ENCODE results near the gene CHST4. TPM values are rescaled to one million over a fixed set of nuclear protein-coding genes. Genes with fewer than 3 reads are reported as not detected.
"Not testable (repeated sequence)": the region's sequence is repeated elsewhere in the genome, so short reads cannot be mapped to it uniquely, and the experiment has no call there.

CHST4 gene
- polyA plus RNA-seq, 1 of the 3 experiments (the other 2 are of a cell fraction): 0.08 TPM

DNA sequence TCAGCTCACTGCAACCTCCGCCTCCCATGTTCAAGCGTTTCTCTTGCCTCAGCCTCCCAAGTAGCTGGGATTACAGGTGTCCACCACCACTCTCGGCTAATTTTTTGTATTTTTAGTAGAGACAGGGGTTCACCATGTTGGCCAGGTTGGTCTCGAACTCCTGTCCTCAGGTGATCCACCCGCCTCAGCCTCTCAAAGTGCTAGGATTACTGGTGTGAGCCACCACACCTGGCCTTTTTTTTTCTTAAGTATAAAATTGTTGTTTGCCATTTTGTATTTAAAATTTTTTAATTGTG lies 56.3 kb downstream of the CHST4 start:
- H3K9ac ChIP-seq; H3K9me2 ChIP-seq; H3F3A ChIP-seq (replicated peaks; ENCODE audit: insufficient read depth); H3K4me2 ChIP-seq; H3K27me3 ChIP-seq (ENCODE audit: insufficient read depth); DNase-seq; H3K4me3 ChIP-seq (ENCODE audit: low read depth in 2 of 2, low read length in 1 of 2); H4K20me1 ChIP-seq (ENCODE audit: insufficient read depth); H3K79me2 ChIP-seq (ENCODE audit: insufficient read depth); POLR2A ChIA-PET; H3K36me3 ChIP-seq (replicated peaks in 1 of 2; ENCODE audit: control insufficient read depth in 1 of 2, insufficient read depth in 2 of 2, low read length in 1 of 2); H3K4me1 ChIP-seq (ENCODE audit: control insufficient read depth in 1 of 2, insufficient read depth in 2 of 2, low read depth in 1 of 2, low read length in 1 of 2); H3K27ac ChIP-seq (ENCODE audit: low read depth in 2 of 2, low read length in 1 of 2); H3K9me3 ChIP-seq; H2AFZ ChIP-seq (ENCODE audit: low read depth): not testable (repeated sequence)
- WGBS (ENCODE audit: low lambda C conversion rate): 44% methylated on average over 5 of the region's 5 CpGs
- CTCF ChIA-PET: interaction anchor here (0.7 to 1.9 kb wide), 2 partner anchors 9 to 29 kb away, joined by 3 to 4 read pairs; no protein-coding TSS in a partner anchor

DNA sequence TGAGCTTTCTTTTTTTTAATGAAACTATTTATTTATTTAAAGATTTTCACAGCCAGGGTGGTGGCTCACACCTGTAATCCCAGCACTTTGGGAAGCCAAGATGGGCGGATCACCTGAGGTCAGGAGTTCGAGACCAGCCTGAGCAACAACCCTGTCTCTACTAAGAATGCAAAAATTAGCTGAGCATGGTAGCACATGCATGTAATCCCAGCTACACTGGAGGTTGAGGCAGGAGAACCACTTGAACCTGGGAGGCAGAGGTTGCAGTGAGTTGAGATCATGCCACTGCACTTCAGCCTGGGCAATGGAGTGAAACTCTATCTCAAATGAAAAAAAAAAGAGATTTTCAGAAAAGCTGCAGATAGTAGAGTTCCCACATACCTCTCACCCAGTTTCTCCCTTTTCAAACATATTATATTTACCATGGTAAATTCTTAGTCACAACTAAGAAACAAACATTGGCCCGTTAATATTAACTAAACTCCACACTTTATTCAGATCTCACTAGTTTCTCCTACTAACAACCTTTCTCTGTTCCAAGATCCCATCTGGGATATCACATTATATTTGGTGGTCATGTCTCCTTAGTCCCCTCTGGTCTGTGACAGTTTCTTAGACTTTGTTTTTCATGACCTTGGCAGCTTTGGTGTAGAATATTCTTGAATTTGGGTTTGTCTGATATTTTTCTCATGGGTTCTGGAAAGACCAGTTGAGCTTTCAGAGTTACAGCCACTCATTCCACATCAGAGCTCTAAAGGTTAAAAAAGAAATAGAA lies 58.5 kb downstream of the CHST4 start:
- Histone ChIP-seq H3K4me2 (no peak overlapping the region), H3K9ac (no peak overlapping the region), H3K4me1 (ENCODE audit: control insufficient read depth in 1 of 2, insufficient read depth in 2 of 2, low read depth in 1 of 2, low read length in 1 of 2) (no peaks in the 10 kb centered on the region), H3K4me3 (ENCODE audit: low read depth in 2 of 2, low read length in 1 of 2) (no peak overlapping the region), H3K27me3 (ENCODE audit: insufficient read depth) (no peaks in the 10 kb centered on the region; the same call in 1 of the 2 replicates), H2AFZ (ENCODE audit: low read depth) (no peak overlapping the region), H3K79me2 (ENCODE audit: insufficient read depth) (no peaks in the 10 kb centered on the region), H3K9me3 (no peaks in the 10 kb centered on the region), H3K36me3 (replicated peaks in 1 of 2; ENCODE audit: control insufficient read depth in 1 of 2, insufficient read depth in 2 of 2, low read length in 1 of 2) (no peaks in the 10 kb centered on the region), H3F3A (replicated peaks; ENCODE audit: insufficient read depth) (no peaks in the 10 kb centered on the region), H3K27ac (ENCODE audit: low read depth in 2 of 2, low read length in 1 of 2) (no peak overlapping the region), H4K20me1 (ENCODE audit: insufficient read depth) (no peaks in the 10 kb centered on the region), H3K9me2 (no peaks in the 10 kb centered on the region)
- CTCF ChIA-PET: interaction anchor here (1.1 to 4.2 kb wide), 3 partner anchors 27 to 172 kb away, joined by 3 to 23 read pairs (median 4); no protein-coding TSS in a partner anchor
- TF ChIP-seq TEAD4 (IDR thresholded peaks at IDR 0.05; ENCODE audit: borderline replicate concordance, insufficient read depth) (no peak), TCF12 (IDR thresholded peaks at IDR 0.05) (no peak), ELF1 (IDR thresholded peaks at IDR 0.05) (no peak), RAD21 (IDR thresholded peaks at IDR 0.05; ENCODE audit: low read length) (no peak), EP300 (IDR thresholded peaks at IDR 0.05; ENCODE audit: borderline replicate concordance in 1 of 2, low read depth in 1 of 2, low read length in 1 of 2) (no peak), CHD2 (IDR thresholded peaks at IDR 0.05; ENCODE audit: low read length, partially characterized antibody) (no peak)
- TF ChIP-seq, protein P1, sequence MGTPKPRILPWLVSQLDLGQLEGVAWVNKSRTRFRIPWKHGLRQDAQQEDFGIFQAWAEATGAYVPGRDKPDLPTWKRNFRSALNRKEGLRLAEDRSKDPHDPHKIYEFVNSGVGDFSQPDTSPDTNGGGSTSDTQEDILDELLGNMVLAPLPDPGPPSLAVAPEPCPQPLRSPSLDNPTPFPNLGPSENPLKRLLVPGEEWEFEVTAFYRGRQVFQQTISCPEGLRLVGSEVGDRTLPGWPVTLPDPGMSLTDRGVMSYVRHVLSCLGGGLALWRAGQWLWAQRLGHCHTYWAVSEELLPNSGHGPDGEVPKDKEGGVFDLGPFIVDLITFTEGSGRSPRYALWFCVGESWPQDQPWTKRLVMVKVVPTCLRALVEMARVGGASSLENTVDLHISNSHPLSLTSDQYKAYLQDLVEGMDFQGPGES (IDR thresholded peaks at IDR 0.05; ENCODE audit: low read depth, low read length): no peak
- TF ChIP-seq, protein P2, sequence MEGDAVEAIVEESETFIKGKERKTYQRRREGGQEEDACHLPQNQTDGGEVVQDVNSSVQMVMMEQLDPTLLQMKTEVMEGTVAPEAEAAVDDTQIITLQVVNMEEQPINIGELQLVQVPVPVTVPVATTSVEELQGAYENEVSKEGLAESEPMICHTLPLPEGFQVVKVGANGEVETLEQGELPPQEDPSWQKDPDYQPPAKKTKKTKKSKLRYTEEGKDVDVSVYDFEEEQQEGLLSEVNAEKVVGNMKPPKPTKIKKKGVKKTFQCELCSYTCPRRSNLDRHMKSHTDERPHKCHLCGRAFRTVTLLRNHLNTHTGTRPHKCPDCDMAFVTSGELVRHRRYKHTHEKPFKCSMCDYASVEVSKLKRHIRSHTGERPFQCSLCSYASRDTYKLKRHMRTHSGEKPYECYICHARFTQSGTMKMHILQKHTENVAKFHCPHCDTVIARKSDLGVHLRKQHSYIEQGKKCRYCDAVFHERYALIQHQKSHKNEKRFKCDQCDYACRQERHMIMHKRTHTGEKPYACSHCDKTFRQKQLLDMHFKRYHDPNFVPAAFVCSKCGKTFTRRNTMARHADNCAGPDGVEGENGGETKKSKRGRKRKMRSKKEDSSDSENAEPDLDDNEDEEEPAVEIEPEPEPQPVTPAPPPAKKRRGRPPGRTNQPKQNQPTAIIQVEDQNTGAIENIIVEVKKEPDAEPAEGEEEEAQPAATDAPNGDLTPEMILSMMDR (IDR thresholded peaks at IDR 0.05): no peak
- POLR2A ChIA-PET: no interaction called here
- WGBS (ENCODE audit: low lambda C conversion rate): 15% methylated on average over 3 of the region's 3 CpGs
- DNase-seq: no peak

All from SK-N-SH (cell line).